Brain microvascular endothelial cell (primary cell): ENCODE results near the gene PCMT1.

ENCODE experiments used
- DNase-seq: peaks from one replicate; pipeline ENCODE4 v3.0.0-alpha.2; 2020
- H3K27ac ChIP-seq: fragments of 250-450 bp; sonication (Bioruptor Pico); 2 replicates; pipeline ENCODE4 v1.5.1; 2020; ENCODE audit warnings: mild to moderate bottlenecking, moderate library complexity
- H3K27me3 ChIP-seq: fragments of 250-450 bp; sonication (Bioruptor Pico); replicated peaks from 2 replicates; pipeline ENCODE4 v1.5.1; 2020; ENCODE audit warnings: mild to moderate bottlenecking
- H3K36me3 ChIP-seq: fragments of 250-450 bp; sonication (Bioruptor Pico); replicated peaks from 2 replicates; pipeline ENCODE4 v1.5.1; 2020; ENCODE audit warnings: mild to moderate bottlenecking
- H3K4me3 ChIP-seq: 2 replicates; pipeline ENCODE4 v1.5.1; 2011; ENCODE audit warnings: low read depth, mild to moderate bottlenecking, control low read depth, low read length, moderate library complexity
- in situ Hi-C: cut with HindIII; loops from 2 replicates; pipeline ENCODE4 v1.10.0; 2017; ENCODE audit warnings: low sequenced_read_pairs, low pct_ligation_motif_present
- TF ChIP-seq, protein P1 (sequence below): IDR thresholded peaks from 2 replicates; pipeline ENCODE4 v1.5.1; 2011; ENCODE audit warnings: low read depth, mild to moderate bottlenecking, moderate library complexity, low read length, control low read depth, inconsistent platforms; ENCODE audit errors: missing control alignments

The PCMT1 gene

GRCh38 chr6:149855040-149855654 is 105.6 kb downstream of the PCMT1 start:
- H3K27ac ChIP-seq = peak overlapping the region; percentile 96
- peak; percentile 92 for DNase-seq
- in situ Hi-C loops = no loop called here
- H3K36me3 ChIP-seq = no peaks in the 10 kb centered on the region
- H3K4me3 ChIP-seq = peak overlapping the region; percentile 57
- TF ChIP-seq, protein P1, sequence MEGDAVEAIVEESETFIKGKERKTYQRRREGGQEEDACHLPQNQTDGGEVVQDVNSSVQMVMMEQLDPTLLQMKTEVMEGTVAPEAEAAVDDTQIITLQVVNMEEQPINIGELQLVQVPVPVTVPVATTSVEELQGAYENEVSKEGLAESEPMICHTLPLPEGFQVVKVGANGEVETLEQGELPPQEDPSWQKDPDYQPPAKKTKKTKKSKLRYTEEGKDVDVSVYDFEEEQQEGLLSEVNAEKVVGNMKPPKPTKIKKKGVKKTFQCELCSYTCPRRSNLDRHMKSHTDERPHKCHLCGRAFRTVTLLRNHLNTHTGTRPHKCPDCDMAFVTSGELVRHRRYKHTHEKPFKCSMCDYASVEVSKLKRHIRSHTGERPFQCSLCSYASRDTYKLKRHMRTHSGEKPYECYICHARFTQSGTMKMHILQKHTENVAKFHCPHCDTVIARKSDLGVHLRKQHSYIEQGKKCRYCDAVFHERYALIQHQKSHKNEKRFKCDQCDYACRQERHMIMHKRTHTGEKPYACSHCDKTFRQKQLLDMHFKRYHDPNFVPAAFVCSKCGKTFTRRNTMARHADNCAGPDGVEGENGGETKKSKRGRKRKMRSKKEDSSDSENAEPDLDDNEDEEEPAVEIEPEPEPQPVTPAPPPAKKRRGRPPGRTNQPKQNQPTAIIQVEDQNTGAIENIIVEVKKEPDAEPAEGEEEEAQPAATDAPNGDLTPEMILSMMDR = no peak
- H3K27me3 ChIP-seq = no peaks in the 10 kb centered on the region

GRCh38 chr6:149855741-149856140 is 106.2 kb downstream of the PCMT1 start:
- H3K27ac ChIP-seq = peak overlapping the region; percentile 96
- peak overlapping the region; percentile 57 for H3K4me3 ChIP-seq

GRCh38 chr6:149856256-149856994 is 106.9 kb downstream of the PCMT1 start:
- H3K27ac ChIP-seq = peak overlapping the region; percentile 96
- H3K4me3 ChIP-seq = peak overlapping the region; percentile 57
- no peak for DNase-seq
- TF ChIP-seq, protein P1 = no peak
- H3K36me3 ChIP-seq = no peaks in the 10 kb centered on the region
- in situ Hi-C loops = no loop called here
- no peaks in the 10 kb centered on the region for H3K27me3 ChIP-seq

More at GRCh38 chr6:149855741-149856140, 106.2 kb downstream of the PCMT1 start:
- no peak for DNase-seq
- TF ChIP-seq, protein P1 = no peak
- in situ Hi-C loops = no loop called here
- Histone ChIP-seq H3K36me3 (no peaks in the 10 kb centered on the region), H3K27me3 (no peaks in the 10 kb centered on the region)

GRCh38 chr6:149857541-149857940 is 108.0 kb downstream of the PCMT1 start:
- in situ Hi-C loops = no loop called here
- DNase-seq = no peak
- no peak overlapping the region for H3K4me3 ChIP-seq

GRCh38 chr6:149859368-149859767 is 109.8 kb downstream of the PCMT1 start:
- Histone ChIP-seq H3K4me3 (no peak overlapping the region), H3K36me3 (no peaks in the 10 kb centered on the region), H3K27ac (peak overlapping the region; percentile 59), H3K27me3 (no peaks in the 10 kb centered on the region)
- in situ Hi-C loops = no loop called here
- TF ChIP-seq, protein P1 = no peak
- peak; percentile 92 for DNase-seq

More at GRCh38 chr6:149857541-149857940, 108.0 kb downstream of the PCMT1 start:
- peak overlapping the region; percentile 96 for H3K27ac ChIP-seq
- TF ChIP-seq, protein P1 = no peak
- H3K36me3 ChIP-seq = no peaks in the 10 kb centered on the region
- no peaks in the 10 kb centered on the region for H3K27me3 ChIP-seq

GRCh38 chr6:149859938-149860337 is 110.4 kb downstream of the PCMT1 start:
- Histone ChIP-seq H3K27me3 (no peaks in the 10 kb centered on the region), H3K36me3 (no peaks in the 10 kb centered on the region), H3K27ac (peak overlapping the region; percentile 59), H3K4me3 (no peak overlapping the region)
- in situ Hi-C loops = no loop called here
- no peak for DNase-seq
- TF ChIP-seq, protein P1 = no peak
